ENCODE measurements around the gene ANKRD28. TPM values are rescaled to one million over a fixed set of nuclear protein-coding genes. Genes with fewer than 3 reads are reported as not detected.

Gene ANKRD28
- total and polyA plus RNA-seq, 2 of the 4 experiments (the other 2 are of a cell fraction): 52.6 to 211 TPM

DNA sequence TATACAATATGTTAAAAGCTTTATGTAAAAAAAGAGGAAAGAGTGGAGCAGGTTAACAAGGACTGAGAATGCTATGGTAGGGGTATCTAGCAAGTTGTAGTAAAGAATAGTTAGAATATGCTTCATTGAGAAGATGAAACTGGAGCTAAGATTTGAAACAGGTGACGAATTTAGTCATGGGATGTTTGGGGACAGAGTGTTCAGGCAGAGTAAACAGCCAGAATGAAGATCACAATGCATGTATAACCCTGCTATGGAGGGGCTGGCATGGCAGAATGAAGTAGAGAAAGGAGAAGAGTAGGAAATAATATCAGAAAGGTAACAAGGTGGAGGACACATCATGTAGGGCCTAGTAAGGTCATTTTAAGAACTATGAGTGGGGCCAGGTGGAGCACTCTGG lies 124.2 kb downstream of the ANKRD28 start:
- no peak overlapping the region for H3K14ac ChIP-seq (replicated peaks; ENCODE audit: low read depth, low read length)
- no peak overlapping the region for H2BK120ac ChIP-seq (ENCODE audit: low read depth, low read length)
- in situ Hi-C loops (cut with MboI; ENCODE audit: low sequenced_read_pairs) (no loop called here), dilution Hi-C loops (cut with HindIII; ENCODE audit: low sequenced_read_pairs, unreplicated experiment) (no loop called here), intact Hi-C loops (cut with micrococcal nuclease) (loop anchor here (5.0 kb wide), 1 partner anchor 44 kb away; no protein-coding TSS in a partner anchor)
- H4K5ac ChIP-seq (ENCODE audit: low read depth, low read length): no peak overlapping the region
- no peak overlapping the region for H4K91ac ChIP-seq (ENCODE audit: insufficient read depth, low read depth, low read length)
- H3K56ac ChIP-seq (ENCODE audit: extremely low read depth, insufficient read depth, low read length): no peak overlapping the region
- DNase-seq: no peak
- H3K23ac ChIP-seq (ENCODE audit: low read depth, low read length): no peak overlapping the region
- H3K4me1 ChIP-seq (ENCODE audit: control insufficient read depth, insufficient read depth, low read length): no peaks in the 10 kb centered on the region
- 100% methylated on average over 1 of the region's 1 CpG; no CpG with 5 or more reads in 1 of the 2 experiments for WGBS, 2 experiments (ENCODE audit: extremely low coverage in 2 of 2, insufficient read length in 1 of 2)
- no peak overlapping the region for H2BK20ac ChIP-seq (ENCODE audit: low read depth, low read length)
- no peak for TF ChIP-seq CHD1 (IDR thresholded peaks at IDR 0.05; ENCODE audit: low read depth, low read length)
- TF ChIP-seq FOS (IDR thresholded peaks at IDR 0.05; ENCODE audit: low read depth, low read length): no peak
- TF ChIP-seq MXI1 (IDR thresholded peaks at IDR 0.05; ENCODE audit: borderline replicate concordance, low read depth, low read length): no peak
- no peak for TF ChIP-seq POLR2A (IDR thresholded peaks at IDR 0.05; ENCODE audit: low read depth, low read length)
- TF ChIP-seq BHLHE40 (IDR thresholded peaks at IDR 0.05; ENCODE audit: low read depth, low read length): no peak
- TF ChIP-seq CTCF (conservative IDR thresholded peaks at IDR 0.05; ENCODE audit: low read depth, low read length): no peak
- TF ChIP-seq ELK1 (IDR thresholded peaks at IDR 0.05; ENCODE audit: borderline replicate concordance, low read depth, low read length): no peak
- no peak for TF ChIP-seq RAD21 (IDR thresholded peaks at IDR 0.05; ENCODE audit: low read length)
- H4K20me1 ChIP-seq (ENCODE audit: insufficient read depth, low read length): no peaks in the 10 kb centered on the region
- H3K36me3 ChIP-seq (ENCODE audit: control insufficient read depth, insufficient read depth, low read length): peaks cover 55% of the 10 kb centered on the region
- no peak overlapping the region for H2AK9ac ChIP-seq (replicated peaks; ENCODE audit: low read depth, low read length, poor library complexity)
- peaks cover 11 to 25% of the 10 kb centered on the region in 2 experiments; a peak in 3 of 4 replicates for H3K79me1 ChIP-seq (ENCODE audit: low read depth in 1 of 2, low read length in 2 of 2)
- peaks cover 10% of the 10 kb centered on the region; the same call in 1 of the 2 replicates for H3K9me1 ChIP-seq (ENCODE audit: insufficient read depth, low read length)
- H3K9me3 ChIP-seq (ENCODE audit: control insufficient read depth, insufficient read depth, low read length): no peaks in the 10 kb centered on the region
- H3K9ac ChIP-seq (ENCODE audit: low read depth, low read length): no peak overlapping the region
- H3K4ac ChIP-seq (ENCODE audit: low read depth, low read length): 0 out of 2 replicates have a peak overlapping the region, but pooled peaks have one; percentile 2
- CTCF ChIA-PET: no interaction called here
- H4K8ac ChIP-seq (ENCODE audit: low read depth in 2 of 2, low read length in 2 of 2): no peak overlapping the region
- no peak overlapping the region for H3K4me3 ChIP-seq (ENCODE audit: insufficient read depth, low read depth, low read length)
- no peaks in the 10 kb centered on the region for H3K27me3 ChIP-seq (ENCODE audit: control insufficient read depth, insufficient read depth, low read length)
- no peak overlapping the region for H3K4me2 ChIP-seq (ENCODE audit: low read depth, low read length)
- ATAC-seq (ENCODE audit: low read depth): no peak
- no peak overlapping the region for H2BK15ac ChIP-seq (ENCODE audit: low read depth, low read length)
- POLR2A ChIA-PET (ENCODE audit: unreplicated experiment): no interaction called here
- no peak overlapping the region for H2AK5ac ChIP-seq (ENCODE audit: low read depth, low read length)
- BruUV-seq (replicated peaks): no TSS peak
- no peak overlapping the region for H2BK5ac ChIP-seq (ENCODE audit: low read depth, low read length, poor library complexity, severe bottlenecking)
- H2AFZ ChIP-seq (replicated peaks; ENCODE audit: low read length, poor library complexity): no peak overlapping the region
- H3K27ac ChIP-seq (ENCODE audit: insufficient read depth, low read length): no peak overlapping the region; the same call in 1 of the 2 replicates
- no peak overlapping the region for H3K18ac ChIP-seq (ENCODE audit: low read depth, low read length)

All from IMR-90 (cell line).